ENCODE data around the gene TTC27.
"Not testable (repeated sequence)": the region's sequence is repeated elsewhere in the genome, so short reads cannot be mapped to it uniquely, and the experiment has no call there.

The TTC27 gene

DNA sequence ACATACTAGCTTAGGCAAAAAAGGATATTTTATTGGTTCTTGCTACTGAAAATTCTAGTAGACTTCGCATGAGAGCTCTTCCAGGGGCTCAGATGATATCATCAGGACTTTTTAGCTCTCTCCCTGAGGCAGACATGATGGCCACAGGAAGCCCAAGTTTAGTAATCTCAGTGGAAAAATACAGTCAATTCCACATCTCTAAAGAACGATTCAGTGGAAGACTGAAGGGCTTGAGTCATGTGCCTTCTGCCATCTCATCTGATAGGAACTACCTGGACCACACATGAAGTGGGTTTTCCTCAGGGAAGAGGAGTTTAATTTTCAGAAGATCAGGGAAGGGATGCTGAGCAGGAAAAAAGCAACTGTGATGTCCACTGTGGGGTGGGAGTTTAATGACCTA lies 117.3 kb downstream of the TTC27 start:
- no peak overlapping the region for H3K27ac ChIP-seq
- TF ChIP-seq, protein P1, sequence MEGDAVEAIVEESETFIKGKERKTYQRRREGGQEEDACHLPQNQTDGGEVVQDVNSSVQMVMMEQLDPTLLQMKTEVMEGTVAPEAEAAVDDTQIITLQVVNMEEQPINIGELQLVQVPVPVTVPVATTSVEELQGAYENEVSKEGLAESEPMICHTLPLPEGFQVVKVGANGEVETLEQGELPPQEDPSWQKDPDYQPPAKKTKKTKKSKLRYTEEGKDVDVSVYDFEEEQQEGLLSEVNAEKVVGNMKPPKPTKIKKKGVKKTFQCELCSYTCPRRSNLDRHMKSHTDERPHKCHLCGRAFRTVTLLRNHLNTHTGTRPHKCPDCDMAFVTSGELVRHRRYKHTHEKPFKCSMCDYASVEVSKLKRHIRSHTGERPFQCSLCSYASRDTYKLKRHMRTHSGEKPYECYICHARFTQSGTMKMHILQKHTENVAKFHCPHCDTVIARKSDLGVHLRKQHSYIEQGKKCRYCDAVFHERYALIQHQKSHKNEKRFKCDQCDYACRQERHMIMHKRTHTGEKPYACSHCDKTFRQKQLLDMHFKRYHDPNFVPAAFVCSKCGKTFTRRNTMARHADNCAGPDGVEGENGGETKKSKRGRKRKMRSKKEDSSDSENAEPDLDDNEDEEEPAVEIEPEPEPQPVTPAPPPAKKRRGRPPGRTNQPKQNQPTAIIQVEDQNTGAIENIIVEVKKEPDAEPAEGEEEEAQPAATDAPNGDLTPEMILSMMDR (conservative IDR thresholded peaks at IDR 0.05) = no peak

DNA sequence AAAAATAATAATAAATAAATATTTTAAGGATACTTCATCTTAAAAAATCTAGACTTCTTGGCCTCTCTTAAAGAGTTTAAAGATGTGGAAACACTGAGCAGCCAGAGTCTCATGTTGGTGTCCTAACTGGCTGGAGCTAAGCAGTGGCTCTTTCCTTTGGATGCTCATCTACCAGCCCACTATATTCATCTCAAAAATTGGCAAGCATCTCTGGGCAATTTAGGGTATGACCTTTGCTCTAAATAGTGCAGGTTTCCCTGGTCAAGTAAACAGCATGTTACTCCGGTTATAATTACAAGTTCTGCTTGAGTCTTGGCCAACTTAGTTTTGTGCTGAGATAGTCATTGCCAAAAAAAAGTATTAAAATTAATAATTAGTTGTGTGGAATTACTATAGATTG lies 117.8 kb downstream of the TTC27 start:
- no peak overlapping the region for H3K27ac ChIP-seq
- TF ChIP-seq, protein P1 (conservative IDR thresholded peaks at IDR 0.05) = no peak

DNA sequence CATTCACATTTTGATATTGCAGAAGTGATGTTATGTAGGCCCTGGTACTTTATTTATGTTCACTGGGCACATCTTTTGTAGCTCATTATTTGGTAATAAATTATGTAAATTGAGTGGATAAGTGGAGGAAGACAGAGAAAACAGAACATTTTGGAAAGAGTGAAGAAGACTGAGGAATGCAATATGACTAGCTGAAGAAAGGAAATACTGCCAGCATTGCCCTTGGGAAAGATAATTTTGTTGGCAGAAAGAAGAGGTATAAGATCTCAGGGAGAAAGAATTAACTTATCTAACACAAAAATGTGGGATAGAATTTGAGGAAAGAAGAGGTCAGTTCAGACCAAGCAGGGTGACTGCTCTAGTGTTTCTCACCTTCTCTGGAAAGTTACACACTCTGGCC lies 118.8 kb downstream of the TTC27 start:
- TF ChIP-seq, protein P1 (conservative IDR thresholded peaks at IDR 0.05) = no peak
- H3K27ac ChIP-seq = no peak overlapping the region

DNA sequence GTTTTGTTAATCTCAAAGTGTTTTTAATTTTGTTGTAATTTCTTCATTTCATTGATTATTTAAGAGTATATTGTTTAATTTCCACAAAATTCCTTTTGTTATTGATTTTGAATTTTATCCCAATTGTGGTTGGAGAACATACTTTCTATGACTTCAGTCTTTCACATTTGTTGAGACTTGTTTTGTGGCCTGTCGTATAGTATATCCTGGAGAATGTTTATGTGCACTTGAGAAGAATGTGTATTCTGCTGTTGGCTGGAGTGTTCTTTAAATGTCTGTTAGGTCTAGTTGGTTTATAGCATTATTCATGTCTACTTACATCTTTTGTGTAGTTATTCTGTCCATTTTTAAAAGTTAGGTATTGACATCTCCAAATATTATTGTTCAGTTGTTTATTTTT lies 120.3 kb downstream of the TTC27 start:
- TF ChIP-seq, protein P1 (conservative IDR thresholded peaks at IDR 0.05) = no peak
- no peak overlapping the region for H3K27ac ChIP-seq

DNA sequence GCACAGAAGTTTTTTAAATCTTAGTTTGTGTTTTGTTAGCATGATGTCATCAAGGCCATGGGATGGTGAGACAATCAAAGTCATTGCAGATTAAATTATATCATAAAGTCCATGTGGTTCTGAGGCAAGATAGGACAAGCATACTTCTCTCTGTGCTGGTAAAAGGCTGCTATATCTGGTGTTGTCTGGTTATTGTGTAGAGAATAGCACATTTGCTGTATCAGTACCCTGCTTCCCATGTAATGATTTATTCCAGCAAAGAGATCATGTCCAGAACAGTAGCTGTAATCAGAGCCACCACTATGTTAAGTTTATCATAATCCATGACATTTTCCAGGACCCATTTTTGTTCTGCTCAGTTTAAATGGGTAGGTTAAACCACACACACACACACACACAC lies 123.0 kb downstream of the TTC27 start:
- H3K27ac ChIP-seq = no peak overlapping the region
- TF ChIP-seq, protein P1 (conservative IDR thresholded peaks at IDR 0.05) = no peak

DNA sequence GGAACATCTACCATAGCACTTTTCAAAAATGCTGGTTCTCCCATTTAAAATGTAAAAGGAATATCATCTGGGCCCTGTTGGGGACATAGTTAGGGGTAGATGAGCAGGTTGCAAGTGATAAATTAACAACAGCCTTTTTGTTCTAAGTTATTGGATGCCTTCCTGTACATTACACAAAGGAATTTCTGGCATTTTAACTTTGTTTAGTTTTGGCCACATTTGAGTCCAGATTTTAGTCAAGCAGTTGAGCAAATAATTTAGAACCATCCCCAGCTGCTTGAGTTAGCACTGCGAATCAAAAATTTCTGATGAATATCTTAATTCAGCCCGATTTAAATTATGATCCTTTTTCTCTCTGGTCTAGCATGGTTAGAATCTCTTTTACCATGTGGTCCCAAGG lies 124.4 kb downstream of the TTC27 start:
- TF ChIP-seq, protein P1 (conservative IDR thresholded peaks at IDR 0.05) = no peak
- H3K27ac ChIP-seq = no peak overlapping the region

DNA sequence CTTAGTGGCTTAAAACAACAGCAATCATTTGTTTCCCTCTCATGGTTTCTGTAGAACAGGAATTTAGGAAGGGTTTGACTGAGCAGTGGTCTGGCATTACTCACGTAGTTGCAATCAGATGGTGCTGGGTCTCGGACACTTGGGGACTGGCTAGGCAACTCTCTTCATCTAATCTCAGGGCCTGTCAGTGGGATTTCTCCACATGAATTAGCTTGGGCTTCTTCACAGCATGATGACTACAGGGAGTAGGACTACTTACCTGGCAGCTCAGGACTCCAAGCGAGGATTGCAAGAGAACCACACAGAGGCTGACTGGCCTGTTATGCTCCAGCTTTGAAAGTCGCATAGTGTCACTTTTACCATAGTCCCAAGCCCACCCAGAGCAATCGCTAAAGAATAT lies 125.1 kb downstream of the TTC27 start:
- TF ChIP-seq, protein P1 (conservative IDR thresholded peaks at IDR 0.05) = no peak
- no peak overlapping the region for H3K27ac ChIP-seq

DNA sequence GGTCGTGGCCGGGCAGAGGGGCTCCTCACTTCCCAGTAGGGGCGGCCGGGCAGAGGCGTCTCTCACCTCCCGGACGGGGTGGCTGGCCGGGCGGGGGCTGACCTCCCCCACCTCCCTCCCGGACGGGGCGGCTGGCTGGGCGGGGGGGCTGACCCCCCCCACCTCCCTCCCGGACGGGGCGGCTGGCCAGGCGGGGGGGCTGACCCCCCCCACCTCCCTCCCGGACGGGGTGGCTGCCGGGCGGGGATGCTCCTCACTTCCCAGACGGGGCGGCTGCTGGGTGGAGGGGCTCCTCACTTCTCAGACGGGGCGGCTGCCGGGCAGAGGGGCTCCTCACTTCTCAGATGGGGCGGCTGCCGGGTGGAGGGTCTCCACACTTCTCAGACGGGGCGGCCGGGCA lies 126.8 kb downstream of the TTC27 start:
- H3K27ac ChIP-seq = not testable (repeated sequence)

All from VCaP (cell line).